GM19099 (cell line): Measurements from ENCODE around the gene RPL12.
A peak's percentile ranks its signal among the peaks of the same experiment; 100 is the strongest.

Experiments
- POLR2A ChIP-seq: IDR thresholded peaks from 3 replicates; pipeline ENCODE4 v1.6.1; 2011; ENCODE audit warnings: low read depth; ENCODE audit not compliant: insufficient read length; ENCODE audit errors: extremely low read depth

The RPL12 gene

GRCh38 chr9:127449332-127449966 is 1.8 kb downstream of the RPL12 start:
- no peak for TF ChIP-seq POLR2A

- TF ChIP-seq POLR2A = peak; percentile 8
Measured at GRCh38 chr9:127448112-127448805, 2.9 kb downstream of the RPL12 start.

GRCh38 chr9:127447416-127448111 is 3.6 kb downstream of the RPL12 start:
- no peak for TF ChIP-seq POLR2A

GRCh38 chr9:127446713-127447415 is 4.3 kb downstream of the RPL12 start:
- peak; percentile 2 for TF ChIP-seq POLR2A

- TF ChIP-seq POLR2A = peak; percentile 48
Measured at GRCh38 chr9:127445851-127446712, 5.1 kb downstream of the RPL12 start.

GRCh38 chr9:127444921-127445850 is 6.0 kb downstream of the RPL12 start:
- peak; percentile 53 for TF ChIP-seq POLR2A

- no peak for TF ChIP-seq POLR2A
Measured at GRCh38 chr9:127444283-127444920, 6.8 kb downstream of the RPL12 start.

GRCh38 chr9:127438394-127438793 is 12.8 kb downstream of the RPL12 start:
- no peak for TF ChIP-seq POLR2A

- no peak for TF ChIP-seq POLR2A
Measured at GRCh38 chr9:127437497-127438264, 13.5 kb downstream of the RPL12 start.

- no peak for TF ChIP-seq POLR2A
Measured at GRCh38 chr9:127430415-127430814, 20.8 kb downstream of the RPL12 start.

GRCh38 chr9:127428348-127428747 is 22.9 kb downstream of the RPL12 start:
- TF ChIP-seq POLR2A = no peak

GRCh38 chr9:127426756-127427155 is 24.4 kb downstream of the RPL12 start:
- TF ChIP-seq POLR2A = no peak
